Measurements from ENCODE around the gene RBM10. TPM values are rescaled to one million over a fixed set of nuclear protein-coding genes. Genes with fewer than 3 reads are reported as not detected.

Gene RBM10
- total RNA-seq, 1 experiment from 2014 or later: 46.9 TPM

- H3K4me3 ChIP-seq: no peak overlapping the region
- H3K27me3 ChIP-seq: no peaks in the 10 kb centered on the region
- H3K36me3 ChIP-seq: no peaks in the 10 kb centered on the region; the same call in 1 of the 2 replicates
- no peaks in the 10 kb centered on the region for H3K9me3 ChIP-seq
- DNase-seq: peak; percentile 43
Measured at GRCh38 chrX:47169726-47170515, 24.9 kb downstream of the RBM10 start.

- Histone ChIP-seq H3K4me3 (no peak overlapping the region), H3K36me3 (no peaks in the 10 kb centered on the region; the same call in 1 of the 2 replicates), H3K9me3 (no peaks in the 10 kb centered on the region), H3K27me3 (no peaks in the 10 kb centered on the region)
- no peak for DNase-seq
Measured at GRCh38 chrX:47170861-47171692, 26.1 kb downstream of the RBM10 start.

- no peak for DNase-seq
- H3K9me3 ChIP-seq: no peaks in the 10 kb centered on the region
- no peaks in the 10 kb centered on the region for H3K27me3 ChIP-seq
- H3K4me3 ChIP-seq: no peak overlapping the region
- H3K36me3 ChIP-seq: peaks cover 4% of the 10 kb centered on the region; the same call in 1 of the 2 replicates
Measured at GRCh38 chrX:47171996-47172395, 27.0 kb downstream of the RBM10 start.

GRCh38 chrX:47172549-47172948 is 27.5 kb downstream of the RBM10 start:
- DNase-seq: no peak
- H3K9me3 ChIP-seq: no peaks in the 10 kb centered on the region
- no peak overlapping the region for H3K4me3 ChIP-seq
- H3K27me3 ChIP-seq: no peaks in the 10 kb centered on the region
- H3K36me3 ChIP-seq: peaks cover 4% of the 10 kb centered on the region; the same call in 1 of the 2 replicates

GRCh38 chrX:47172971-47173792 is 28.2 kb downstream of the RBM10 start:
- Histone ChIP-seq H3K36me3 (peaks cover 4% of the 10 kb centered on the region; the same call in 1 of the 2 replicates), H3K4me3 (no peak overlapping the region), H3K9me3 (no peaks in the 10 kb centered on the region), H3K27me3 (no peaks in the 10 kb centered on the region)
- DNase-seq: no peak

- H3K36me3 ChIP-seq: peaks cover 8% of the 10 kb centered on the region
- H3K27me3 ChIP-seq: no peaks in the 10 kb centered on the region
- no peak overlapping the region for H3K4me3 ChIP-seq
- DNase-seq: no peak
- H3K9me3 ChIP-seq: no peaks in the 10 kb centered on the region
Measured at GRCh38 chrX:47174376-47174775, 29.4 kb downstream of the RBM10 start.

GRCh38 chrX:47174846-47175587 is 30.0 kb downstream of the RBM10 start:
- Histone ChIP-seq H3K36me3 (peaks cover 8% of the 10 kb centered on the region), H3K4me3 (no peak overlapping the region), H3K9me3 (no peaks in the 10 kb centered on the region), H3K27me3 (no peaks in the 10 kb centered on the region)
- no peak for DNase-seq

- DNase-seq: no peak
- Histone ChIP-seq H3K27me3 (no peaks in the 10 kb centered on the region), H3K9me3 (no peaks in the 10 kb centered on the region), H3K36me3 (peaks cover 8% of the 10 kb centered on the region; the same call in 1 of the 2 replicates), H3K4me3 (no peak overlapping the region)
Measured at GRCh38 chrX:47175588-47175980, 30.6 kb downstream of the RBM10 start.

- no peak for DNase-seq
- no peak overlapping the region for H3K4me3 ChIP-seq
- peaks cover 8% of the 10 kb centered on the region; the same call in 1 of the 2 replicates for H3K36me3 ChIP-seq
- no peaks in the 10 kb centered on the region for H3K27me3 ChIP-seq
- H3K9me3 ChIP-seq: no peaks in the 10 kb centered on the region
Measured at GRCh38 chrX:47176101-47176740, 31.2 kb downstream of the RBM10 start.

- peaks cover 8% of the 10 kb centered on the region; the same call in 1 of the 2 replicates for H3K36me3 ChIP-seq
- H3K9me3 ChIP-seq: no peaks in the 10 kb centered on the region
- DNase-seq: no peak
- no peaks in the 10 kb centered on the region for H3K27me3 ChIP-seq
- H3K4me3 ChIP-seq: no peak overlapping the region
Measured at GRCh38 chrX:47177079-47177478, 32.1 kb downstream of the RBM10 start.

GRCh38 chrX:47178337-47178736 is 33.3 kb downstream of the RBM10 start:
- no peaks in the 10 kb centered on the region for H3K9me3 ChIP-seq
- peaks cover 8% of the 10 kb centered on the region; the same call in 1 of the 2 replicates for H3K36me3 ChIP-seq
- no peak overlapping the region for H3K4me3 ChIP-seq

GRCh38 chrX:47179221-47179927 is 34.4 kb downstream of the RBM10 start:
- Histone ChIP-seq H3K9me3 (no peaks in the 10 kb centered on the region), H3K36me3 (peaks cover 8% of the 10 kb centered on the region; the same call in 1 of the 2 replicates), H3K4me3 (no peak overlapping the region), H3K27me3 (no peaks in the 10 kb centered on the region)
- peak; percentile 64 for DNase-seq

More at GRCh38 chrX:47178337-47178736, 33.3 kb downstream of the RBM10 start:
- H3K27me3 ChIP-seq: no peaks in the 10 kb centered on the region
- DNase-seq: no peak

- Histone ChIP-seq H3K4me3 (no peak overlapping the region), H3K9me3 (no peaks in the 10 kb centered on the region), H3K36me3 (peaks cover 8% of the 10 kb centered on the region; the same call in 1 of the 2 replicates), H3K27me3 (no peaks in the 10 kb centered on the region)
- no peak for DNase-seq
Measured at GRCh38 chrX:47179928-47180255, 34.9 kb downstream of the RBM10 start.

- Histone ChIP-seq H3K36me3 (peaks cover 8% of the 10 kb centered on the region; the same call in 1 of the 2 replicates), H3K9me3 (no peaks in the 10 kb centered on the region), H3K27me3 (no peaks in the 10 kb centered on the region), H3K4me3 (no peak overlapping the region)
- no peak for DNase-seq
Measured at GRCh38 chrX:47180346-47180745, 35.3 kb downstream of the RBM10 start.

- Histone ChIP-seq H3K4me3 (no peak overlapping the region), H3K36me3 (peaks cover 8% of the 10 kb centered on the region; the same call in 1 of the 2 replicates), H3K9me3 (no peaks in the 10 kb centered on the region), H3K27me3 (no peaks in the 10 kb centered on the region)
- DNase-seq: no peak
Measured at GRCh38 chrX:47181301-47181700, 36.3 kb downstream of the RBM10 start.

Measured in MG63 (cell line).